Urinary bladder (tissue), 4 donors: ENCODE results near the gene ABHD6. TPM values are rescaled to one million over a fixed set of nuclear protein-coding genes. Genes with fewer than 3 reads are reported as not detected.
A peak's percentile ranks its signal among the peaks of the same experiment; 100 is the strongest.

Source experiments
- DNase-seq: peaks from one replicate; pipeline ENCODE4 v3.0.0-alpha.2; 2015; ENCODE audit errors: extremely low spot score
- H3K27ac ChIP-seq: one replicate; pipeline ENCODE4 v1.5.1; 2013; ENCODE audit warnings: low read depth, mild to moderate bottlenecking, moderate library complexity
- H3K36me3 ChIP-seq: one replicate; pipeline ENCODE4 v1.6.1; 2013; ENCODE audit warnings: mild to moderate bottlenecking, moderate library complexity; ENCODE audit not compliant: insufficient read depth
- H3K4me1 ChIP-seq: one replicate; pipeline ENCODE4 v1.6.1; 2013; ENCODE audit warnings: mild to moderate bottlenecking, moderate library complexity; ENCODE audit not compliant: insufficient read depth
- H3K4me3 ChIP-seq: one replicate; pipeline ENCODE4 v1.5.1; 2013; ENCODE audit warnings: low read depth, low read length
- WGBS: extraction: QIAGEN DNeasy Blood & Tissue Kit; methylation state at CpG from one replicate; pipeline ENCODE4 v1.1.7; 2013; 5-methylcytosine and 5-hydroxymethylcytosine counted together
- polyA plus RNA-seq: library from polyadenylated mRNA; stranded (reverse); fragments of 200-250 nt; gene quantifications from one replicate; pipeline ENCODE4 v1.2.3, GENCODE V29; 2013
- total RNA-seq: library from RNA; depleted of rRNA; stranded (reverse); fragments of >200 nt; gene quantifications from one replicate; pipeline ENCODE4 v1.2.3, GENCODE V29; 2014
- donor health status: healthy with polysubstance abuse.
- donor health status: healthy.

ABHD6 gene
- total and polyA plus RNA-seq, 2 donors, result 7.2 to 8.8 TPM

DNA sequence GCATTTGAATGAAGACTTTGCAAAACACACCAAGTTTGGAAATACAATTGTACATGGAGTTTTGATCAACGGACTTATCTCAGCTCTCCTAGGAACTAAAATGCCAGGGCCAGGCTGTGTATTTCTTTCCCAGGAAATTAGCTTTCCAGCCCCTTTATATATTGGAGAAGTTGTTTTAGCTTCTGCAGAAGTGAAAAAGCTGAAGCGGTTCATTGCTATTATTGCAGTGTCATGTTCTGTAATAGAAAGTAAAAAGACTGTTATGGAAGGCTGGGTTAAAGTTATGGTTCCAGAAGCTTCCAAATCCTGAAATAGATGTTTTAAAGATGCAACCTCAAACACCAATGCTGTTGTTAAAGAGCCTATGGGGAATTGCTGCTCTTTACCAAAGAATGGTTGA is 80.2 kb downstream of the ABHD6 start:
- H3K4me1 ChIP-seq, result no peaks in the 10 kb centered on the region
- no peak overlapping the region for H3K4me3 ChIP-seq
- 85% methylated on average over 2 of the region's 2 CpGs for WGBS
- DNase-seq, result no peak
- H3K36me3 ChIP-seq, result peaks cover 4% of the 10 kb centered on the region
- no peak overlapping the region for H3K27ac ChIP-seq

DNA sequence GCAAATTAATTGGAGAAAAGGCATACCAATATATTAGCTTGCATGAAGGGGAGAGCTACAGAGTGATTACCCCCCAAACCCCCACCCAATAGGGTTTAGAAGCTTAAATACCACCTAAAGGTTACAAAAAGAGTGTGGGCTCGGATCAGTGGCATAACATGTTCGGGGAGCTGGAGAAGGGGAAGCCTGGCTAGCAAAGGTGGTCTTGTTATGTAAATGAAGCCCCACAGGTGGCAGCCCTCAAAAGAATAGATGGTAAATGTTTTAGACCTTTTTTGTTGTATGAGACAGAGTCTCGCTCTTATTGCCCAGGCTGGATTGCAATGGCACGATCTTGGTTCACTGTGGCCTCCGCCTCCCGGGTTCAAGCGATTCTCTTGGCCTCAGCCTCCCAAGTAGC is 84.2 kb downstream of the ABHD6 start:
- peaks cover 2% of the 10 kb centered on the region for H3K36me3 ChIP-seq
- H3K4me3 ChIP-seq, result no peak overlapping the region
- DNase-seq, result no peak
- H3K27ac ChIP-seq, result no peak overlapping the region
- H3K4me1 ChIP-seq, result no peaks in the 10 kb centered on the region
- WGBS, result 90% methylated on average over 7 of the region's 7 CpGs

DNA sequence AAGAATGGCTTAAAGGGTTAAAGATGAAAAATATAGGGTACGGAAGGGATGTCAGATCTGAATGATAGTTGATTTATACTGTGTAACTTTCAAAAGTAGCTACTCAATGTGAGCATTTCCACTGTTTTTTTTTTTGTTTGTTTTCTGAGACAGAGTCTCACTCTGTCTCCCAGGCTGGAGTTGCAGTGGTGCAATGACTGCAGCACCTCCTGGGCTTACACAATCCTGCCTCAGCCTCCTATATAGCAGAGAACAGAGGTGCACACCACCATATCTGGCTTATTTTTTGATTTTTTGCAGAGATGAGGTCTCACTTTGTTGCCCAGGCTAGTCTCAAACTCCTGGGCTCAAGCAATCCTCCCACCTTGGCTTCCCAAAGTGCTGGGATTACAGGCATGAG is 85.2 kb downstream of the ABHD6 start:
- no peak overlapping the region for H3K27ac ChIP-seq
- H3K4me1 ChIP-seq, result no peaks in the 10 kb centered on the region
- no peak overlapping the region for H3K4me3 ChIP-seq
- 83% methylated on average over 1 of the region's 1 CpG for WGBS
- no peak for DNase-seq
- H3K36me3 ChIP-seq, result no peaks in the 10 kb centered on the region

DNA sequence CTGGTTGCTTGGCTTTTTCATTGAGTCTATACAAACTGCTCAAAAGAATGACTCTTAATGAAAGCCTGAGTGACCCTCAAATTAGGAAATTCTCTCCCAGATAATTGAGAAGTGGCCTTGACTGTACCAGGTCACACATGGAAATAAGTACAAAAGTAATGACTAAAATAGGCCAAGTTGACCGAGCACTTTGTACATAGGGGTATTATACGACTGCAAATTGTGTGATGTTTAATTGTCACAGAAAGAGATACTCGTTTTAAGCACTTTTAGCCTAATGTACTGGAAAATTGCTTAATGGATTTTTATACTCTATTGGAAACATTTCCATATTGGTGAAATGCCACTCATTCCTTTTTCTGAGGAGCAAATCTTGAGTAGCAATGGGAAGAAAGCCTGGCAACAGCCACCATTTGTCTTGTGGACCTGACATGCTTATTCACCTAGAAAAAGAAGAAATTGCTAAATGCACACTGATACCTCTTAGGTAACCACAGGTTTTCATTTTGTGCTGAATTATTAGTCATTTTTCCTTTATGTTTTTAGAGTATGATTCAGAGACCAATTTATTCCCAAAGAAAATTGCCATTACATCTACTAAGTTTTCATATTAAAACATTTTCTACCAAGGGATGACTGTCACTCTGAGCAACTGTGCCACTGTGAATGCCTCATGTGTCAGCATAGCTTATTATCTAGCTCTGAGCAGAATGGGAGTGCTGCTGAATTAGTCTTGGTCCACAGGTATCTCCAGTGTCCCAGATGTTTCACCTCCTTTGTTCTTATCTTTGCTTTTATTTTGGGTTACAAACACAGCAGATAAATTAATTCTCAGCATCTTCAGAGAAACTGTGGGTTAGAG is 86.2 kb downstream of the ABHD6 start:
- WGBS, result 88% methylated on average over 3 of the region's 3 CpGs
- no peak for DNase-seq
- Histone ChIP-seq H3K4me3 (no peak overlapping the region), H3K27ac (no peak overlapping the region), H3K4me1 (no peaks in the 10 kb centered on the region), H3K36me3 (no peaks in the 10 kb centered on the region)

DNA sequence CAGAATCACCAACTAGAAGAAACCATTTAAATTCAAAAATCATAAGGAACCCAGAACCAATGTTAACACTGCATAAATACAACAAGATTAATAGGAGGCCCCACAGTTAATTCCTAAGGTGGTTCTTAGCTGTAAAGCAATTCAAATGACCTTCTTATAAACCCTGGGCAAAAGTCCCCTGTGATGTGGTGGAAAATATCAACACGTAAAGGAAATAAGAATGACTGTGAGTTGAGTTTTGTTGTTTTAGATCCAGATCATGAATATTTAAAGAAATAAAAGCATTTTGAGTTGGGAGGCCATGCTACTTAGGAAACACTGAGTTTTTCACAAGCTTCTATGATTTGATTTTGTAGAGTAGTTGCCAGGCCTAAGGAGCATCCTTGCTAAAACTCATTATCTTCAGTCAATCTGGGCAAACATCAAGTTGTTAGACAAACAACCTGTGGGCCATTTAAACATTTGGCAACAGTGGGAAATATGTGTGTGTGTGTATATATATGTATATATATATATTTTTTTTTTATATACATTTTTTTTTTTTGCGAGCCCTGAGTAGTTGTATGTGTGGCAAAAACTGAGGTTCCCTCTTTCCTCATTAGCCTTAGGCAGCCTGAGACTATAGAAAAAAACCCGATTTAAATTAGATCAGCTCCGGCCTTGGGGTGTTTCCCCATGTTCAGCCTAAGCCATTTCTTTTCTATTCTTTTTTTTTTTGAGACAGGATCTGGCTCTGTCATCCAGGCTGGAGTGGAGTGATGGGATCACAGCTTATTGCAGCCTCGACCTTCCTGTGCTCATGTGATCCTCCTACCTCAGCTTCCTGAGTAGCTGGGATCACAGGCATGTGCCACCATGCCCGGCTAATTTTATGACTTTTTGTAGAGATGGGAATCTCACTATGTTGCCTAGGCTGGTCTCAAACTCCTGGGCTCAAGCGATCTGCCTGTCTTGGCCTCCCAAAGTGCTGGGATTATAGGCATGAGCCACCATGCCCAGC is 87.1 kb downstream of the ABHD6 start:
- Histone ChIP-seq H3K27ac (peak overlapping the region; percentile 39), H3K36me3 (no peaks in the 10 kb centered on the region), H3K4me3 (no peak overlapping the region), H3K4me1 (no peaks in the 10 kb centered on the region)
- no peak for DNase-seq
- WGBS, result 62% methylated on average over 7 of the region's 7 CpGs

DNA sequence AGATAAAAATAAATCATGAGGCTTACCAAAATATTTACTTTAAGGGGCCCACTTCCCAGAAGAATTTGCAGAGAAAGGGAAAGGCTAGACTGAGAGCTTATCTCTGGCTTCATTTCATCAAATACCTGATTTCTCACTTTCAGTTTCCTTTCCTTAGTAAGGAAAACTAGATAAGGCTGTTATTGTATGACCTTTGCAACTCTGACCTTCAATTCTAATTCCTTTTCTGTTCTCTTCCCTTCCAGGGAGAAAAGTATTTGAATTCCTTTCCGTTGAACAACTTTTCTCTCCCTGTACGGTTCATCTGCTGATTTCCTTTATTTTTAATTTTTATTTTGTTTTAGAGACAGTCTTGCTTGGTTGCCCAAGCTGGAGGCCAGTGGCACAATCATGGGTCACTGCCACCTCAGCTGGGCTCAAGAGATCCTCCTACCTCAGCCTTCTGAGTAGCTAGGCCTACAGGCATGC is 88.0 kb downstream of the ABHD6 start:
- peak overlapping the region; percentile 39 for H3K27ac ChIP-seq
- no peaks in the 10 kb centered on the region for H3K4me1 ChIP-seq
- no peak for DNase-seq
- H3K36me3 ChIP-seq, result no peaks in the 10 kb centered on the region
- 33% methylated on average over 2 of the region's 2 CpGs for WGBS
- no peak overlapping the region for H3K4me3 ChIP-seq

DNA sequence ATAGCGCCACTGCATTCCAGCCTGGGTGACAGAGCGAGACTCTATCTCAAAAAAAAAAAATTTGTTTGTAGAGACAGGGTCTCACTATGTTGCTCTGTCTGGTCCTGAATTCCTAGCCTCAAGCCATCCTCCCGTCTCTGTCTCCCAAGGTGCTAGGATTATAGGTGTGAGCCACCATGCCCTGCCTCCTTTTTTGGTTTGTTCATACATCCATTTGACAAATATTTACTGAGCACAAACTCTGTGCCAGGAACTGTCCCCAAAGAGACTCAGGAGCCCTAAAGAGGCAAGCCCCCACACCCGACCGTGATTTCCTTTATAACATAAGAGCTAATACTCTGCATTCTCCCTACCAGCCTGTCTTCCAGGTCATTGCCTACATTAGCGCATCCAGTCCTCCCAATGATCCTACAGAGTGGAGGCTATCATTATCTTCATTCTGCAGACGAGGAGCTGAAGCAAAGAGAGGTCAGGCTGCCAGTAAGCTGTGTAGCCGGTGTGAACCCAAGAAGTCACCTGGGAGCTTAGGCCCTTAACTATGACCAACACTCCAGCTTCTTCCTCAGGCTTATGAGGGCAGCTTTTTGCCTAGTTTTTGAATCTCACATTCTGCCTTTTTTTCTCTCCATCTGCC is 88.8 kb downstream of the ABHD6 start:
- Histone ChIP-seq H3K27ac (no peak overlapping the region), H3K4me3 (no peak overlapping the region), H3K4me1 (no peaks in the 10 kb centered on the region), H3K36me3 (no peaks in the 10 kb centered on the region)
- no peak for DNase-seq
- WGBS, result 90% methylated on average over 8 of the region's 8 CpGs

DNA sequence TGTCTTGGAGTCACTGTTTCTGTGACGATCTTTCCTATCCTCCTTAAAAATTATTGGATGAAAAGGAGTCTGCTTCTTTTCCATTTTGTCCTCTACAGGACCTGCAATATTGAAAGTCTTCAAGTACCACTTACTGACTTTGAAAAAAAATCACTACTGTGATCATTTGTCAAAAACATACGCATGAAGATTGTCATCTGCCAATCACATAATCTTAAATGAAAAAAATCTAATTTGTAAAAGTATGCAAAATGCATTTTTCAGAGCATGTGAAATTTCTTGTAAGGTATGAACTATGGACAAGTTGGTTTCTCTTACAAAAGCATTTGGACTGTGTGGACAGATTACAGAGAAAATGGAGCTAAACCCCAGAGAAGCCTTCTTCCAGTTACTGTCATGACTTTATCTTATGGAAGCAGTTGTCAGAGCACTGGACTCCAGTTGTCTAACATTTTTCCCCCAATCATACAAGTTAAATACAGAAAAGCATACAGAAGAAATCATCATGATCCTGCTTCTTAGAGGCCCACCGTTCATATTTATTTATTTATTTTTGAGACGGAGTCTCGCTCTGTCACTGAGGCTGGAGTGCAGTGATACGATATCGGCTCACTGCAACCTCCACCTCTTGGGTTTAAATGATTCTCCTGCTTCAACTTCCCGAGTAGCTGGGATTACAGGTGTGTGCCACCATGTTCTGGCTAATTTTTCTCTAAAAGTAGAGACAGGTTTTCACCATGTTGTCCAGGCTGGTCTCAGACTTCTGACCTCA is 91.7 kb downstream of the ABHD6 start:
- Histone ChIP-seq H3K27ac (no peak overlapping the region), H3K36me3 (no peaks in the 10 kb centered on the region), H3K4me3 (no peak overlapping the region), H3K4me1 (no peaks in the 10 kb centered on the region)
- 89% methylated on average over 8 of the region's 8 CpGs for WGBS
- no peak for DNase-seq

DNA sequence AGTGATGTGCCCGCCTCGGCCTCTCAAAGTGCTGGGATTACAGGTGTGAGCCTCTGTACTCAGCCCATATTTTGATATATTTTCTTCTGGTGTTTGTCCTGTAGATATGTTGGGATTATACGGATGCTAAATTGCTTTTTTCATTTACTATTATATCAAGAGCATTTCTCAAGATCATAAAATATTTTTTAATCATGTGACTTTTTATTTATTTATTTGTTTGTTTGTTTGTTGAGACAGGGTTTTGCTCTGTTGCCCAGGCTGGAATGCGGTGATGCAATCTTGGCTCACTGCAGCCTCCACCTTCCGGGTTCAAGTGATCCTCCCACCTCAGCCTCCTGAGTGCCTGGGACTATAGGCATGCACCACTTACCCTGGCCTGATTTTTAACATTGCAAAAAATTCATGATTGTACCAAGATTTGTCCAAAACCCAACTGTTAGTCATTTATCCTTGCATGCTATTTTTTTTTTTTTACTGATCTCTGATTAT is 92.4 kb downstream of the ABHD6 start:
- Histone ChIP-seq H3K4me1 (no peaks in the 10 kb centered on the region), H3K36me3 (no peaks in the 10 kb centered on the region), H3K4me3 (no peak overlapping the region), H3K27ac (no peak overlapping the region)
- DNase-seq, result no peak
- WGBS, result 94% methylated on average over 5 of the region's 5 CpGs

DNA sequence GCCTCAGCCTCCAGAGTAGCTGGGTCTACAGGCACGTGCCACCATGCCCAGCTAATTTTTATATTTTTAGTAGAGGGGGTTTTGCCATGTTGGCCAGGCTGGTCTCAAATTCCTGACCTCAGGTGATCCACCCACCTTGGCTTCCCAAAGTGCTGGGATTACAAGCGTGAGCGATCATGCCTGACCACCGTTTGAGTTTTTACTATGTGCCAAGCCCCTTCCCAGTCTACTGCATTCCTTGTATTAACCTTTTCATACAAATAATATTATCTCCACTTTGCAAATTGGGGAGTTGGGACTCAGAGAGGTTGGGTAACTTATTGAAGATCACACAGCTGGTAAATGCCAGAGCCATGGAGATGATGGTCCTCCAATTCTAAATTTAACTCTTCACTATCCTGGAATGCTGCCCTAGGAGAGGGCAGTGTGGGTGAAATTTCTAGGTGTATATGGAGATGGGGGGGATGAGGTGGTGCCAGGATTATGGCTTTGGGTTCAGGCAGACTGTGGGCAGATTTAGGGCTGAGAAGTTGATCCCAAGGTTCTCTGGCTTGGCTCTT is 94.1 kb downstream of the ABHD6 start:
- no peak for DNase-seq
- WGBS, result 68% methylated on average over 4 of the region's 4 CpGs
- H3K4me1 ChIP-seq, result no peaks in the 10 kb centered on the region
- H3K27ac ChIP-seq, result no peak overlapping the region
- no peak overlapping the region for H3K4me3 ChIP-seq
- no peaks in the 10 kb centered on the region for H3K36me3 ChIP-seq

DNA sequence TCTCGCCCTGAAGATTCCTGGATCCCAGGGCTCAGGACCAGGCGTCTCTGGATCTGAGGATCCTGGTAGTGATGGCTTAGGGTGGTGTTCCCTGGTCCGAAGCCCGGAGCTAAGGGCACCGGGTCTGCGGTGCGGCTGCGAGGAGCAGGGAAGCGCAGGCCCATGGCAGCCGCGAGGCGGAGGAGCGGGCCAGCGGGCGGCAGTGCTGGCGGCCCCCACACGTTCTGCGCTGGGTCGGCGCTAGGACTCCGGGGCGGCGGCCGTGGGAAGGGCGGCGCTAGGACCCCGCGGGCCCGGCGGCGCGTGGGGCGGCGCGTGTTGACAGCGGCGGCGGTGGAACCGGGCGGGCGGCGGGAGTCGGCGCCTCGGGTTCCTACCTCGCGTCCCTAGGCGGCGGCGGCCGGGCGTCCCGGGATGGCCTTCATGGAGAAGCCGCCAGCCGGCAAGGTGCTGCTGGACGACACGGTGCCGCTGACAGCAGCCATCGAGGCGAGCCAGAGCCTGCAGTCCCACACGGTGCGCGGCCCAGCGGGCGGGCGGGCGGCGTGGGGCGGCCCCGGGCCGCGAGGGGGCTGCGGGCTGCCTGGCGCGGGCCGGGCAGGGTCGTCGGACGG is 95.1 kb downstream of the ABHD6 start, which contains the start of gene PXK:
TSS of gene PXK (plus strand) at position 318 of the 614 bp plus-strand sequence. CDS start at position 415, 97 bp downstream.
- Histone ChIP-seq H3K27ac (peak within 1 kb of the TSS; percentile 71), H3K36me3 (no peaks in the 10 kb centered on the region), H3K4me3 (peak within 1 kb of the TSS; percentile 99), H3K4me1 (no peaks in the 10 kb centered on the region)
- under 1% methylated on average over 79 of the region's 79 CpGs for WGBS
- DNase-seq, result no peak
